GM15510 (cell line): ENCODE data around the gene CISD2.

ENCODE experiments used
- POLR2A ChIP-seq: IDR thresholded peaks from 3 replicates; pipeline ENCODE4 v1.6.1; 2011; ENCODE audit warnings: borderline replicate concordance; ENCODE audit not compliant: insufficient read length; ENCODE audit errors: extremely low read depth

CISD2 gene

GRCh38 chr4:102868781-102869568, at the start of gene CISD2:
TSS of gene CISD2 (plus strand) at chr4:102868992. CDS start at chr4:102869085, 93 bp downstream.
- peak; percentile 94 for TF ChIP-seq POLR2A

GRCh38 chr4:102819588-102820365, 49.0 kb upstream of the CISD2 start:
- no peak for TF ChIP-seq POLR2A

GRCh38 chr4:102823464-102823863, 45.3 kb upstream of the CISD2 start:
- TF ChIP-seq POLR2A = no peak

- no peak for TF ChIP-seq POLR2A
These were observed 44.9 kb upstream of the CISD2 start for GRCh38 chr4:102823897-102824296.

- TF ChIP-seq POLR2A = no peak
These were observed 44.4 kb upstream of the CISD2 start for GRCh38 chr4:102824398-102824797.

- no peak for TF ChIP-seq POLR2A
These were observed 43.3 kb upstream of the CISD2 start for GRCh38 chr4:102825261-102826091.

- no peak for TF ChIP-seq POLR2A
These were observed 42.5 kb upstream of the CISD2 start for GRCh38 chr4:102826105-102826889.

GRCh38 chr4:102826890-102827673, 41.7 kb upstream of the CISD2 start, which contains the start of gene UBE2D3:
TSS of gene UBE2D3 (minus strand) at chr4:102827551. CDS start at chr4:102826508, 1,043 bp downstream.
- peak; percentile 83 for TF ChIP-seq POLR2A

GRCh38 chr4:102827674-102828496, 40.9 kb upstream of the CISD2 start:
- TF ChIP-seq POLR2A = peak; percentile 75

GRCh38 chr4:102828497-102828808, 40.3 kb upstream of the CISD2 start:
- TF ChIP-seq POLR2A = no peak

GRCh38 chr4:102829803-102830202, 39.0 kb upstream of the CISD2 start:
- no peak for TF ChIP-seq POLR2A

- no peak for TF ChIP-seq POLR2A
These were observed 36.7 kb upstream of the CISD2 start for GRCh38 chr4:102832105-102832504.

GRCh38 chr4:102832667-102833066, 36.1 kb upstream of the CISD2 start:
- TF ChIP-seq POLR2A = no peak
